OCI-LY3 (cell line): Measurements from ENCODE around the gene ARFIP1.

ENCODE experiments used
- CTCF ChIP-seq: fragments of 200-600, 300-600 bp; sonication (generic); IDR thresholded peaks from 2 replicates; pipeline ENCODE4 v1.5.1; 2014; ENCODE audit warnings: antibody characterized with exemption, low read length, low read depth
- EZH2phosphoT487 ChIP-seq: fragments of 200-600 bp; shearing (Covaris generic); IDR thresholded peaks from 2 replicates; pipeline ENCODE4 v1.6.1; 2018; ENCODE audit warnings: antibody characterized with exemption, mixed run types, low read depth

- no peak for TF ChIP-seq CTCF
- no peak for TF ChIP-seq EZH2phosphoT487
These were observed 179.3 kb downstream of the ARFIP1 start for GRCh38 chr4:152959080-152959479.
